ENCODE results near the gene CHN2. TPM values are rescaled to one million over a fixed set of nuclear protein-coding genes. Genes with fewer than 3 reads are reported as not detected.

CHN2 gene
- total RNA-seq, result 0.50 to 1.7 TPM (median 0.56 TPM) in 3 replicates
- long read RNA-seq, partial matches to known transcripts, result 0 of 1 reads
- long read RNA-seq, other reads (novel, unspliced or antisense), result 0 of 1 reads

- Mint-ChIP-seq H3K27me3 (ENCODE audit: low read depth) (peaks cover 54% of the 10 kb centered on the region), H3K9me3 (ENCODE audit: low read depth) (no peaks in the 10 kb centered on the region)
These were observed at the start of gene CHN2 for GRCh38 chr7:29194594-29195427. TSS of gene CHN2 (plus strand) at chr7:29194775.

DNA sequence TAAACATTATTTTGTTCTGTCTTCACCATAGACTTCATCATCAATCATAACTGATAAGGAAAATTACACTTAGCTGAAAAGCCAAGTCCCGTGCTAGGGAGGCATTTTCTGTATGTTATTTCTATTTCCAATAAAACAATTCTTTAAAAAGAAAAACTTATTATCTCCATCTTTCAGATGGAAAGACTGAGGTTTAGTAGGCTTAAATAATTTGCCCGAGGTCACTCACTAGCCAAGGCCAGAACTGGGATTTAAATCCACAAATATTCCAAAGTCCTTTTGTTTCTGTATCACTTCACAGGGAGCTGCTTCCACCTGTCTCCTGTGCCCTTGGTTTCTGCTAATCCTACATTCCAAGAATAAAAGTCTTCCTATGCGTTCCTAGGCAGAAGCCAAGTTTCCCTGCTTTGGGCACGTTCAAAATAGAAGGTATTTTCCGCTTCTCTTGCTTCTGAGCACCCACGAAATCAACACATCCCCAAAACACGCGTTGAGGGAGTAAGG lies 49.0 kb upstream of the CHN2 start:
- TF ChIP-seq, protein P1, sequence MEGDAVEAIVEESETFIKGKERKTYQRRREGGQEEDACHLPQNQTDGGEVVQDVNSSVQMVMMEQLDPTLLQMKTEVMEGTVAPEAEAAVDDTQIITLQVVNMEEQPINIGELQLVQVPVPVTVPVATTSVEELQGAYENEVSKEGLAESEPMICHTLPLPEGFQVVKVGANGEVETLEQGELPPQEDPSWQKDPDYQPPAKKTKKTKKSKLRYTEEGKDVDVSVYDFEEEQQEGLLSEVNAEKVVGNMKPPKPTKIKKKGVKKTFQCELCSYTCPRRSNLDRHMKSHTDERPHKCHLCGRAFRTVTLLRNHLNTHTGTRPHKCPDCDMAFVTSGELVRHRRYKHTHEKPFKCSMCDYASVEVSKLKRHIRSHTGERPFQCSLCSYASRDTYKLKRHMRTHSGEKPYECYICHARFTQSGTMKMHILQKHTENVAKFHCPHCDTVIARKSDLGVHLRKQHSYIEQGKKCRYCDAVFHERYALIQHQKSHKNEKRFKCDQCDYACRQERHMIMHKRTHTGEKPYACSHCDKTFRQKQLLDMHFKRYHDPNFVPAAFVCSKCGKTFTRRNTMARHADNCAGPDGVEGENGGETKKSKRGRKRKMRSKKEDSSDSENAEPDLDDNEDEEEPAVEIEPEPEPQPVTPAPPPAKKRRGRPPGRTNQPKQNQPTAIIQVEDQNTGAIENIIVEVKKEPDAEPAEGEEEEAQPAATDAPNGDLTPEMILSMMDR (IDR thresholded peaks at IDR 0.05), result no peak
- DNase-seq (ENCODE audit: low spot score), result no peak
- H3K36me3 Mint-ChIP-seq (ENCODE audit: low read depth), result peaks cover 2% of the 10 kb centered on the region
- H3K4me1 Mint-ChIP-seq (ENCODE audit: low read depth), result peaks cover 15% of the 10 kb centered on the region
- no peaks in the 10 kb centered on the region for H3K9me3 Mint-ChIP-seq (ENCODE audit: low read depth)
- H3K27ac Mint-ChIP-seq (ENCODE audit: unreplicated experiment), result no peak overlapping the region
- peak overlapping the region; percentile 88 for H3K4me3 Mint-ChIP-seq (ENCODE audit: unreplicated experiment)
- peaks cover 13% of the 10 kb centered on the region for H3K27me3 Mint-ChIP-seq (ENCODE audit: low read depth)

More at GRCh38 chr7:29194594-29195427, at the start of gene CHN2:
- Mint-ChIP-seq H3K4me3 (ENCODE audit: unreplicated experiment) (peak within 1 kb of the TSS; percentile 78), H3K36me3 (ENCODE audit: low read depth) (peaks cover 1% of the 10 kb centered on the region), H3K27ac (ENCODE audit: unreplicated experiment) (no peak within 1 kb of the TSS), H3K4me1 (ENCODE audit: low read depth) (peaks cover 10% of the 10 kb centered on the region)
- DNase-seq (ENCODE audit: low spot score), result no peak
- TF ChIP-seq, protein P1 (IDR thresholded peaks at IDR 0.05), result peak; percentile 36

DNA sequence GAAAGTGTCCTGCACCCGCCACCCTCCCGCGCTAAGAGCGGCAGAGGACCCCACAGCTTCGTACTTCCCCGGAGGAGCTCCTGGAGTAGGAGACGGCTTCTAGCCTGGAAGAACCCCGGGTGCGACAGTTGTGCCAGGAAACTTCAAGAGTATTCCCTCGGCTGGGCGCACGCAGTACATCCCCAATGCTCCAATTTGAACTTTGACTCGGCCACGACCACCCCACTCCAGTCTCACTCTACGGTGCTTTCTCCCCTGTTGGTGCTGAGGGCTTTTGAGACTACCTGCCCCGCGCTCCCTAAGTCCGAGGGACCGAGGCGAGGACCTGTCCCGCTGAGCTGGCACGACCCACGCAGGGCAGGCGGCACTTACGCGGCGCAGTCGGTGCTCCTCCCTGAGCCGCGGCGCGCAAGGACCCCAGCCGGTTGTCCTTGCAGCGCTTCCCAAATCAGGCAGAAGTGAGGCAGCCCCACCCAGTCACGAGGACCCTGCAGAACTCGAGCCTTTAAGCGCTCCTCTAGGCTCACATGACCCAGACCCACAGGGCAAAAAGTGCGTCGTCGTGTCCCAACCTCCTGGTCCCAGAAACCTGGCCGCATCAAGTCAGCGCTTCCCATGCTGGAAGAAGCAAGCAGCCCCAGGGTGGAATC lies 48.4 kb upstream of the CHN2 start, which contains the start of gene CPVL:
CPVL (minus strand) TSS at position 481 of the 650 bp plus-strand sequence. CDS start 25,476 bp downstream, outside the sequence.
- Mint-ChIP-seq H3K4me1 (ENCODE audit: low read depth) (peaks cover 15% of the 10 kb centered on the region), H3K27ac (ENCODE audit: unreplicated experiment) (no peak within 1 kb of the TSS), H3K36me3 (ENCODE audit: low read depth) (peaks cover 2% of the 10 kb centered on the region), H3K4me3 (ENCODE audit: unreplicated experiment) (peak within 1 kb of the TSS; percentile 88), H3K9me3 (ENCODE audit: low read depth) (no peaks in the 10 kb centered on the region), H3K27me3 (ENCODE audit: low read depth) (peaks cover 13% of the 10 kb centered on the region)
- TF ChIP-seq, protein P1 (IDR thresholded peaks at IDR 0.05), result no peak
- no peak for DNase-seq (ENCODE audit: low spot score)

DNA sequence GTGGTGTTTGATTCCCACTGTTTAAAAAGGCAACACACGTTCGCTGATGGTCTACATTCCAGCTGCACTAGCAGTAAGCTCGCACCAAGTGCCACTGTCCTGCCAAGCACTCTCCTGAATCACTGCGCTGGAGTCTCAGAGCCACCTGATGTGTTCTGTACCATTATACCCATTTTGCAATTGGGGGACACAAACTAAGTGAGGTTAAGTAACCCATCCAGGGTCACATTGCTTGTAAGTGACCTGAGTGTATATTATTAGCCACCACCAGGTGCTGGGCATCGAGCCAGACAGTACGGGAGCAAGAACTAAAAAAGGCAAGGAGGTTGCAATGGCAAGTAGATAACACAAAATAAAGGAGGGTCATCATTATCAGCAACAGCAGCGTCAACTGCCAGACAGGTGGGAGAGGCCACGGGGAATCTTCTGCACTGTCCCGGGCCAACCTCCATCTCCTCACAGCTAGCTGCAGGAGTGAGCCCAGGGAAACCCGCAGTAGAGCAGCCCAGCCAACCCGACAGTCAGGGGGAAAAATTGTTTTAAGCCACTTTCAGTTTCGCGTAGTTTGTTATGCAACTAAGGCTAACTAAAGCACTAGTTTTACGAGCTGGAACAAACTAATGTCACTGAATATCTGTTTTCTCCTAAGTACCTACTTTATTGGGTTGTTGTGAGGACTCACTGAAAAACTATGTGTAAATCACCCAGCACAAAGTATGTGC lies 47.5 kb upstream of the CHN2 start:
- peaks cover 13% of the 10 kb centered on the region for H3K27me3 Mint-ChIP-seq (ENCODE audit: low read depth)
- no peaks in the 10 kb centered on the region for H3K9me3 Mint-ChIP-seq (ENCODE audit: low read depth)
- TF ChIP-seq, protein P1 (IDR thresholded peaks at IDR 0.05), result no peak
- peaks cover 2% of the 10 kb centered on the region for H3K36me3 Mint-ChIP-seq (ENCODE audit: low read depth)
- H3K4me1 Mint-ChIP-seq (ENCODE audit: low read depth), result peaks cover 15% of the 10 kb centered on the region
- H3K27ac Mint-ChIP-seq (ENCODE audit: unreplicated experiment), result no peak overlapping the region
- DNase-seq (ENCODE audit: low spot score), result no peak
- H3K4me3 Mint-ChIP-seq (ENCODE audit: unreplicated experiment), result peak overlapping the region; percentile 88
